ENCODE measurements around the gene ANGPTL2.

ANGPTL2 gene

DNA sequence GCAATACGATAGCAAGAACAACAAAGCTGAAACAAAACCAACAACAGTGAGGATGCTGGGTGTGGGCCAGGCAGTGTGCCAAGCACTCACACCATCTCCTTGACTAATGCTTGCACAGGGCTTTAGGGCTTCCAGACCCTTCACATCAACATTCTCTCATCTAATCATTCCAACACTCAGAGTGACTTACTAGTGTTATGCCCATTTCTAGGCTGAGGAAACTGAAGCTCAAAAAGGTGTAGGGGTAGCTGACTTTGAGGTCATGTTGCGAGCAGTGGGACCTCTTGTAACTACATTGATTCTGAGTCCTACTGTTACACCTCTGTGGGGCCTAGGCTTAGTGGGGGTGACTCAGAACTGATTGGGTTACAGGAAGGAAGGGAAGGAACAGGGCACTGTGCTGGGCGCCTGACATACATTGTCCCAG lies 9.7 kb downstream of the ANGPTL2 start:
- H3K36me3 ChIP-seq: no peaks in the 10 kb centered on the region
- H3K27ac ChIP-seq: no peak overlapping the region
- no peaks in the 10 kb centered on the region for H3K4me1 ChIP-seq (ENCODE audit: control insufficient read depth in 1 of 2, insufficient read depth in 1 of 2, low read depth in 1 of 2, low read length in 1 of 2)
- H3K4me3 ChIP-seq (ENCODE audit: low read depth in 1 of 2, low read length in 1 of 2): no peak overlapping the region
- TF ChIP-seq, protein P1, sequence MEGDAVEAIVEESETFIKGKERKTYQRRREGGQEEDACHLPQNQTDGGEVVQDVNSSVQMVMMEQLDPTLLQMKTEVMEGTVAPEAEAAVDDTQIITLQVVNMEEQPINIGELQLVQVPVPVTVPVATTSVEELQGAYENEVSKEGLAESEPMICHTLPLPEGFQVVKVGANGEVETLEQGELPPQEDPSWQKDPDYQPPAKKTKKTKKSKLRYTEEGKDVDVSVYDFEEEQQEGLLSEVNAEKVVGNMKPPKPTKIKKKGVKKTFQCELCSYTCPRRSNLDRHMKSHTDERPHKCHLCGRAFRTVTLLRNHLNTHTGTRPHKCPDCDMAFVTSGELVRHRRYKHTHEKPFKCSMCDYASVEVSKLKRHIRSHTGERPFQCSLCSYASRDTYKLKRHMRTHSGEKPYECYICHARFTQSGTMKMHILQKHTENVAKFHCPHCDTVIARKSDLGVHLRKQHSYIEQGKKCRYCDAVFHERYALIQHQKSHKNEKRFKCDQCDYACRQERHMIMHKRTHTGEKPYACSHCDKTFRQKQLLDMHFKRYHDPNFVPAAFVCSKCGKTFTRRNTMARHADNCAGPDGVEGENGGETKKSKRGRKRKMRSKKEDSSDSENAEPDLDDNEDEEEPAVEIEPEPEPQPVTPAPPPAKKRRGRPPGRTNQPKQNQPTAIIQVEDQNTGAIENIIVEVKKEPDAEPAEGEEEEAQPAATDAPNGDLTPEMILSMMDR (IDR thresholded peaks at IDR 0.05): no peak
- H3K27me3 ChIP-seq: peaks cover 6% of the 10 kb centered on the region
- H3K9me3 ChIP-seq: no peaks in the 10 kb centered on the region

DNA sequence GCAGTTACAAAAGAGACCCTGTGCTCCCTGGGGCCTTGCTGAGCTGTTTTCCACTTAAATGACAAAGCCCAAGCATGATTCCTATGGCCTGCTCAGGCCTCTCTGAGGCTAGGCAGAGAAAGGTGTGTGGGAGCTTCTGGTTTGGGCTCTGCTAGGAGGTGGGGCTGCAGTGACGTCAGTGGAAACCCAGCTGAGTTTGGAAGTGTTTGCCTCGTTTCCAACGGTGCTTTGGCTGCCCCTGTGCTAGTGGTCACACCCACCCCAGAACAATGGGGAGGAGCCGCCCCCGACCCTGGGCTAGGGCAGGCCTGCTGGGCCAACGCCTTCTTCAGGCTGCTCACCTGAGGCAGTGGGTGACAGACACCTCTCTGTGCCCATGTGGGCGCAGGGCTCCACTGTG lies 10.4 kb downstream of the ANGPTL2 start:
- Histone ChIP-seq H3K4me1 (ENCODE audit: control insufficient read depth in 1 of 2, insufficient read depth in 1 of 2, low read depth in 1 of 2, low read length in 1 of 2) (no peaks in the 10 kb centered on the region), H3K4me3 (ENCODE audit: low read depth in 1 of 2, low read length in 1 of 2) (no peak overlapping the region), H3K27me3 (peaks cover 10% of the 10 kb centered on the region), H3K27ac (no peak overlapping the region), H3K9me3 (no peaks in the 10 kb centered on the region), H3K36me3 (no peaks in the 10 kb centered on the region)
- TF ChIP-seq, protein P1 (IDR thresholded peaks at IDR 0.05): no peak

- Histone ChIP-seq H3K36me3 (no peaks in the 10 kb centered on the region), H3K4me1 (ENCODE audit: control insufficient read depth in 1 of 2, insufficient read depth in 1 of 2, low read depth in 1 of 2, low read length in 1 of 2) (peaks cover 1 to 3% of the 10 kb centered on the region in 2 experiments), H3K4me3 (ENCODE audit: low read depth in 1 of 2, low read length in 1 of 2) (no peak overlapping the region), H3K27me3 (peaks cover 10% of the 10 kb centered on the region), H3K9me3 (no peaks in the 10 kb centered on the region), H3K27ac (no peak overlapping the region)
- TF ChIP-seq, protein P1 (IDR thresholded peaks at IDR 0.05): no peak
Observed at GRCh38 chr9:127109212-127109711, 13.2 kb downstream of the ANGPTL2 start.

- H3K36me3 ChIP-seq: no peaks in the 10 kb centered on the region
- peaks cover 11 to 12% of the 10 kb centered on the region in 2 experiments for H3K4me1 ChIP-seq (ENCODE audit: control insufficient read depth in 1 of 2, insufficient read depth in 1 of 2, low read depth in 1 of 2, low read length in 1 of 2)
Observed at GRCh38 chr9:127107929-127108876, 14.2 kb downstream of the ANGPTL2 start.

DNA sequence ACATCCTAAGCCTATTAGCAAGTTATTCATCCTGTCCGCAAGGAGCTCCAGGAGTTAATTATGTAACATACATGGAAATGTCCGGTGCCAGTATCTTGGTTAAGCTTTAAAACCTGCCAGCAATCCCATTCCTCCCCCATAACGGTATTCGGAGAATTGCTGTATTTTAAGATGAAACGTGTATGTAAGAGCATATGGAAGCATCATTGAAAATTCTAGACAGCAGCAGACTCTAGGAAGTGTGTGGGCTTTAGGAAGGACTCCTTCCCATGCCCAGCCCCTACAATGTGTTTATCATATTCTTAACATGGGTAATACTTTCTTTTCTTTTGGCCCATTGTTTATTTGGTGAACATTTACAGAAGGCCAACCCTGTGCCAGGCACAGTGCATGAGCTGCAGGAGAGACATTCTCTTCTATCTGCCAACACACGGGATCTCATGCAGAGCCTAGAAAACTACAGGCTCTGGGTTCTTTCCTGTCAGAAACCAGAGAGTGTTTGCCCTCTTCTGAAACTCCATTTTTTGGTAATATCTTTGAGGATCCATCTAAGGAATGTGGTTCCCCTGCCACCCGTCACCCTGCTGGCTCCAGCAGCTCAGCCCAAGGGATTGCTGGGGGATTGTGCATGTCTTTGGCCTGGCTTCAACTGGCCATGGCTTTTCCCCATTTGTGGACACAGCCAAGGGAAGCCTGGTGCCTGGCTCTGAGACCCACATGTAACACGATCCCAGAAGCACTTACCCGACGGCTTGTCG lies 15.1 kb downstream of the ANGPTL2 start:
- TF ChIP-seq, protein P1 (IDR thresholded peaks at IDR 0.05): no peak
- no peaks in the 10 kb centered on the region for H3K36me3 ChIP-seq

More at GRCh38 chr9:127107929-127108876, 14.2 kb downstream of the ANGPTL2 start:
- H3K27ac ChIP-seq: no peak overlapping the region
- H3K27me3 ChIP-seq: peaks cover 10% of the 10 kb centered on the region
- no peaks in the 10 kb centered on the region for H3K9me3 ChIP-seq
- no peak overlapping the region for H3K4me3 ChIP-seq (ENCODE audit: low read depth in 1 of 2, low read length in 1 of 2)
- TF ChIP-seq, protein P1 (IDR thresholded peaks at IDR 0.05): no peak

More for the DNA sequence above, 15.1 kb downstream of the ANGPTL2 start:
- Histone ChIP-seq H3K27ac (no peak overlapping the region), H3K9me3 (no peaks in the 10 kb centered on the region), H3K4me3 (ENCODE audit: low read depth in 1 of 2, low read length in 1 of 2) (no peak overlapping the region), H3K4me1 (ENCODE audit: control insufficient read depth in 1 of 2, insufficient read depth in 1 of 2, low read depth in 1 of 2, low read length in 1 of 2) (peaks cover 11 to 15% of the 10 kb centered on the region in 2 experiments), H3K27me3 (peaks cover 10% of the 10 kb centered on the region)
